Trophoblast cell (in vitro differentiated cells and primary cell): ENCODE measurements around the gene PASK.

Source experiments
- DNase-seq, 2 donors: peaks; one replicate each; pipeline ENCODE4 v3.0.0-alpha.2; 2016
- H2AFZ ChIP-seq: 2 replicates; pipeline ENCODE4 v1.6.1; 2013; ENCODE audit warnings: low read length, moderate library complexity, mild to moderate bottlenecking; ENCODE audit not compliant: insufficient read depth, poor library complexity
- H2AK5ac ChIP-seq: 2 replicates; pipeline ENCODE4 v1.6.1; 2013; ENCODE audit warnings: mild to moderate bottlenecking, low read length
- H2BK120ac ChIP-seq: 2 replicates; pipeline ENCODE4 v1.6.1; 2013; ENCODE audit warnings: low read length, mild to moderate bottlenecking, moderate library complexity; ENCODE audit not compliant: insufficient read depth, poor library complexity
- H2BK12ac ChIP-seq: 2 replicates; pipeline ENCODE4 v1.6.1; 2013; ENCODE audit warnings: mild to moderate bottlenecking, low read length, moderate library complexity
- H2BK5ac ChIP-seq: 2 replicates; pipeline ENCODE4 v1.6.1; 2013; ENCODE audit warnings: low read length, low read depth, moderate library complexity, mild to moderate bottlenecking; ENCODE audit not compliant: poor library complexity
- H3K14ac ChIP-seq: 2 replicates; pipeline ENCODE4 v1.6.1; 2013; ENCODE audit warnings: mild to moderate bottlenecking, low read length
- H3K18ac ChIP-seq: 2 replicates; pipeline ENCODE4 v1.6.1; 2013; ENCODE audit warnings: mild to moderate bottlenecking, low read length
- H3K23ac ChIP-seq: 2 replicates; pipeline ENCODE4 v1.6.1; 2013; ENCODE audit warnings: low read length
- H3K27ac ChIP-seq: 2 replicates; pipeline ENCODE4 v1.5.1; 2013; ENCODE audit warnings: low read depth, mild to moderate bottlenecking, inconsistent platforms, low read length, moderate library complexity
- H3K27me3 ChIP-seq: 2 replicates; pipeline ENCODE4 v1.6.1; 2013; ENCODE audit warnings: inconsistent platforms, mild to moderate bottlenecking, low read length, moderate library complexity; ENCODE audit not compliant: insufficient read depth
- H3K36me3 ChIP-seq, 2 experiments: 1 replicate in 1 of 2; 2 replicates in 1 of 2; pipeline ENCODE4 v1.6.1; 2013; ENCODE audit warnings: low read length in 2 of 2, mild to moderate bottlenecking in 2 of 2, moderate library complexity in 1 of 2; ENCODE audit not compliant: insufficient read depth in 2 of 2, control insufficient read depth in 1 of 2
- H3K4ac ChIP-seq: 2 replicates; pipeline ENCODE4 v1.6.1; 2013; ENCODE audit warnings: low read depth, mild to moderate bottlenecking, low read length, moderate library complexity
- H3K4me1 ChIP-seq, 2 experiments: 1 replicate in 1 of 2; 2 replicates in 1 of 2; pipeline ENCODE4 v1.6.1; 2013; ENCODE audit warnings: low read length in 2 of 2, mild to moderate bottlenecking in 2 of 2, moderate library complexity in 1 of 2; ENCODE audit not compliant: insufficient read depth in 2 of 2, control insufficient read depth in 1 of 2
- H3K4me2 ChIP-seq: 2 replicates; pipeline ENCODE4 v1.6.1; 2013; ENCODE audit warnings: inconsistent platforms, mild to moderate bottlenecking, low read length, moderate library complexity
- H3K4me3 ChIP-seq: 2 replicates; pipeline ENCODE4 v1.5.1; 2013; ENCODE audit warnings: mild to moderate bottlenecking, low read depth, low read length, inconsistent platforms
- H3K79me1 ChIP-seq: one replicate; pipeline ENCODE4 v1.6.1; 2013; ENCODE audit warnings: low read length
- H3K79me2 ChIP-seq: 2 replicates; pipeline ENCODE4 v1.6.1; 2013; ENCODE audit warnings: low read length, mild to moderate bottlenecking; ENCODE audit not compliant: control insufficient read depth, insufficient read depth, poor library complexity
- H3K9ac ChIP-seq: 2 replicates; pipeline ENCODE4 v1.6.1; 2013; ENCODE audit warnings: mild to moderate bottlenecking, low read length
- H3K9me3 ChIP-seq: 2 replicates; pipeline ENCODE4 v1.6.1; 2013; ENCODE audit warnings: low read depth, mild to moderate bottlenecking, control low read depth, inconsistent platforms, low read length; ENCODE audit not compliant: insufficient read depth
- H4K12ac ChIP-seq: 2 replicates; pipeline ENCODE4 v1.6.1; 2013; ENCODE audit warnings: low read depth, mild to moderate bottlenecking, low read length, moderate library complexity
- H4K8ac ChIP-seq: 2 replicates; pipeline ENCODE4 v1.6.1; 2013; ENCODE audit warnings: low read depth, mild to moderate bottlenecking, low read length, moderate library complexity
- H4K91ac ChIP-seq: one replicate; pipeline ENCODE4 v1.6.1; 2013; ENCODE audit warnings: low read depth, mild to moderate bottlenecking, low read length, moderate library complexity
- WGBS: extraction: QIAGEN DNeasy Blood & Tissue Kit; methylation state at CpG from one replicate; pipeline ENCODE4 v1.1.7; 2013; ENCODE audit warnings: missing lambda C conversion rate; ENCODE audit not compliant: insufficient read length, insufficient coverage; ENCODE audit errors: extremely low coverage; 5-methylcytosine and 5-hydroxymethylcytosine counted together

Gene PASK

DNA sequence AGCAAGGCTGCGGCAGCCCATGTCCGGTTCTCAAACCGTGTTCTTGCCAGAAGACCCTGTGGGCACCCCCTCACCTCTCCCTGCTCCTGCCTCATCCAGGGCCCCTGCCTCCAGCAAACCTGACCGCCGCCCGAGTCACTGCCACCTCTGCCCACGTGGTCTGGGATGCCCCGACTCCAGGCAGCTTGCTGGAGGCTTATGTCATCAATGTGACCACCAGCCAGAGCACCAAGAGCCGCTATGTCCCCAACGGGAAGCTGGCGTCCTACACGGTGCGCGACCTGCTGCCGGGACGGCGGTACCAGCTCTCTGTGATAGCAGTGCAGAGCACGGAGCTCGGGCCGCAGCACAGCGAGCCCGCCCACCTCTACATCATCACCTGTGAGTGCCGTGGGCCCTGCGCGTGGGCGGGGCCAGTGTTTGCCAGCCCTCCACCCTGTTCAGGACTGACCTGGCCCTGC is 79.4 kb downstream of the PASK start:
- Histone ChIP-seq H3K4me1 (no peaks in the 10 kb centered on the region), H3K4ac (no peak overlapping the region), H4K12ac (no peak overlapping the region), H3K79me2 (no peaks in the 10 kb centered on the region), H2BK120ac (no peak overlapping the region), H2BK5ac (no peak overlapping the region), H3K23ac (no peak overlapping the region), H3K14ac (no peak overlapping the region), H4K91ac (no peak overlapping the region), H3K4me3 (no peak overlapping the region), H2AFZ (no peak overlapping the region), H3K9me3 (peaks cover 4% of the 10 kb centered on the region), H3K79me1 (no peaks in the 10 kb centered on the region), H2BK12ac (no peak overlapping the region), H3K4me2 (no peak overlapping the region), H3K36me3 (peaks cover 0 to under 1% of the 10 kb centered on the region in 2 experiments), H3K27ac (no peak overlapping the region), H4K8ac (no peak overlapping the region), H3K18ac (no peak overlapping the region), H3K9ac (no peak overlapping the region), H2AK5ac (no peak overlapping the region), H3K27me3 (no peaks in the 10 kb centered on the region)
- no CpG with 5 or more reads among the region's 26 CpGs for WGBS
- no peak for DNase-seq

- Histone ChIP-seq H3K4me2 (no peak overlapping the region), H2BK12ac (no peak overlapping the region), H3K18ac (no peak overlapping the region), H3K9ac (no peak overlapping the region), H3K4ac (no peak overlapping the region), H3K9me3 (peaks cover 4% of the 10 kb centered on the region), H3K79me1 (no peaks in the 10 kb centered on the region), H3K36me3 (no peaks in the 10 kb centered on the region), H3K4me3 (no peak overlapping the region), H2BK120ac (no peak overlapping the region), H3K27me3 (no peaks in the 10 kb centered on the region), H2AK5ac (no peak overlapping the region), H3K23ac (no peak overlapping the region), H4K91ac (no peak overlapping the region), H4K8ac (no peak overlapping the region), H3K14ac (no peak overlapping the region), H2BK5ac (no peak overlapping the region), H3K4me1 (no peaks in the 10 kb centered on the region), H3K27ac (no peak overlapping the region), H4K12ac (no peak overlapping the region), H3K79me2 (no peaks in the 10 kb centered on the region), H2AFZ (no peak overlapping the region)
- no CpG with 5 or more reads among the region's 28 CpGs for WGBS
- DNase-seq: no peak
These were observed 80.1 kb downstream of the PASK start for GRCh38 chr2:241068942-241069810.

DNA sequence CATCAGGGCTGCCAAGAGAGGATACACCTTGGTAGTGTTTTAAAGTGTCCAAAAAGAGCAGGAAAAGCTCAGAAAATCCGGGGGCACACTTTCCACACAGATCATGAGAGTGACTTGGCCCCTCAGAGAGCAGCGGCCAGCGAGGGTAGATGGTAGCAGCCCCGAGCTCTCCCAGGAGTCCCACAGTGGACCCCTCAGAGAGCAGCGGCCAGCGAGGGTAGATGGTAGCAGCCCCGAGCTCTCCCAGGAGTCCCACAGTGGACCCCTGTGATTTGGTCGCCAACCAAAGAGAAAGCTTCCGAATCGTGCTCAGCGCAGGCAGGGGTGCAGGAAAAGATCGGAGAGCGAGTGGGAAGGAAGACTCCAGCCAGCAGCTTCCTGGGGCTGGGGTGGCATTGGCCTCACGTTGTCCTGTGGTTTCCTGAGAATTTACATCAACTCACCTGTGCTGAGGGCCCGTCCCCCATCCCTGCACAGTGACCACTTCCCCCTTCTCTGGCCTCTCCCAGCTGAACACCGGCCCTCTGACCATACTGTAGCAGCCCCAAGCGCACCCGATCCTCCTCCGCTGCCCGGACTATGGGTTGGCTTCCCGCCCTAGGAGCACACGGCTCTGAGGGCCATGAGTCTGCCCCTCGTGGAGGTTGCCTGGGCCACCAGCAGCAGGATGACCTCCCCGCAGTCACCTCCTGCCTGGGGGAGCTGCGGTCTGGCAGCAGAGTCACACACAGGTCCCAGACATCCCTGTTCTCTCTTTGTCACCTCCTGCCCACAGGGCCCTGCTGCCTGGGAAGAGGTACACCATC is 80.9 kb downstream of the PASK start:
- Histone ChIP-seq H3K4me1 (no peaks in the 10 kb centered on the region), H3K4me2 (no peak overlapping the region), H2AK5ac (no peak overlapping the region), H3K9me3 (peaks cover 4% of the 10 kb centered on the region), H3K79me2 (no peaks in the 10 kb centered on the region), H3K79me1 (no peaks in the 10 kb centered on the region), H2BK12ac (no peak overlapping the region), H2AFZ (no peak overlapping the region), H3K18ac (no peak overlapping the region), H3K4me3 (no peak overlapping the region), H3K4ac (no peak overlapping the region), H3K9ac (no peak overlapping the region), H4K8ac (no peak overlapping the region), H3K27me3 (no peaks in the 10 kb centered on the region), H4K12ac (no peak overlapping the region), H3K23ac (no peak overlapping the region), H2BK5ac (no peak overlapping the region), H3K14ac (no peak overlapping the region), H3K27ac (no peak overlapping the region), H2BK120ac (no peak overlapping the region), H4K91ac (no peak overlapping the region), H3K36me3 (no peaks in the 10 kb centered on the region)
- DNase-seq: no peak
- no CpG with 5 or more reads among the region's 25 CpGs for WGBS

DNA sequence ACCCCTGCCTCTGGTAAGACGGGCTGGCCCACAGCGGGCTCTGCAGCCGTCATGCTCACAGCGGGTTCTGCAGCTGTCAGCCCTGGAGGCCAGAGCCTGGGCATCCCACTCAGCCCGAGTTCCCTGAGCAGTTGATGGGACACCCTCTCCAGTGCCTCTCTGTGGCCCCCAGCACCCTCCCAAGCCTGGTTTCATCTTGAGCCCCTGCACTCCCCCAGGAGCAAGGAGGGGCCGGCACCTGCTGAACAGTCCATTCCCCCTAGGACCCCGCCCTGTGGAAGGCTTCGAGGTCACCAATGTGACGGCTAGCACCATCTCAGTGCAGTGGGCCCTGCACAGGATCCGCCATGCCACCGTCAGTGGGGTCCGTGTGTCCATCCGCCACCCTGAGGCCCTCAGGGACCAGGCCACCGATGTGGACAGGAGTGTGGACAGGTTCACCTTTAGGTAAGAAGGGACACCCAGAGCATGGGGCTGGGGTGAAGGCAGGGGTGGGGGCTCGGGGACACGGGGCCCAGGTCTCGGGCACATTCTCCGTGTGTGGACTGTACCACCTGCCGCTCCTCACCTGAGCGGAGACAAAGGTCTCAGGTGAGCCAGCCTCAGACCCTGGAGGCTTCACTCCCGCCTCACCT is 81.7 kb downstream of the PASK start:
- Histone ChIP-seq H3K9me3 (peaks cover 4% of the 10 kb centered on the region), H3K4me2 (no peak overlapping the region), H2AK5ac (no peak overlapping the region), H3K23ac (no peak overlapping the region), H2AFZ (no peak overlapping the region), H3K27ac (no peak overlapping the region), H2BK120ac (no peak overlapping the region), H3K18ac (no peak overlapping the region), H3K27me3 (no peaks in the 10 kb centered on the region), H4K12ac (no peak overlapping the region), H3K4ac (no peak overlapping the region), H3K4me3 (no peak overlapping the region), H3K9ac (no peak overlapping the region), H3K79me1 (no peaks in the 10 kb centered on the region), H4K8ac (no peak overlapping the region), H3K36me3 (no peaks in the 10 kb centered on the region), H2BK12ac (no peak overlapping the region), H3K14ac (no peak overlapping the region), H3K79me2 (no peaks in the 10 kb centered on the region), H2BK5ac (no peak overlapping the region), H3K4me1 (no peaks in the 10 kb centered on the region), H4K91ac (no peak overlapping the region)
- no CpG with 5 or more reads among the region's 21 CpGs for WGBS
- DNase-seq: no peak
